Subcutaneous adipose tissue (tissue), 4 donors: ENCODE results near the gene ADPRHL1. TPM values are rescaled to one million over a fixed set of nuclear protein-coding genes. Genes with fewer than 3 reads are reported as not detected.

ENCODE experiments used
- CTCF ChIP-seq: fragments of 450-650 bp; IDR thresholded peaks from one replicate; pipeline ENCODE4 v1.5.1; 2016; ENCODE audit warnings: low read depth, mild to moderate bottlenecking, control low read depth, antibody characterized with exemption, moderate library complexity
- total RNA-seq, 4 donors: library from RNA; depleted of rRNA; stranded (reverse); fragments of >200 nt; gene quantifications; one replicate each; pipeline ENCODE4 v1.1.0, GENCODE V29; 2016

ADPRHL1 gene
- total RNA-seq, 4 donors from 2014 or later = 2.2 to 5.3 (median 2.9) TPM

GRCh38 chr13:113420833-113421600 is 32.3 kb downstream of the ADPRHL1 start:
- TF ChIP-seq CTCF = no peak

GRCh38 chr13:113420232-113420631 is 33.1 kb downstream of the ADPRHL1 start:
- TF ChIP-seq CTCF = no peak

GRCh38 chr13:113419531-113420193 is 33.6 kb downstream of the ADPRHL1 start:
- no peak for TF ChIP-seq CTCF

GRCh38 chr13:113418722-113419049 is 34.6 kb downstream of the ADPRHL1 start:
- no peak for TF ChIP-seq CTCF

- TF ChIP-seq CTCF = no peak
These were observed 35.2 kb downstream of the ADPRHL1 start for GRCh38 chr13:113417836-113418721.

- TF ChIP-seq CTCF = no peak
These were observed 36.1 kb downstream of the ADPRHL1 start for GRCh38 chr13:113417008-113417751.
